Right kidney (tissue), 1 donor: ENCODE measurements around the gene ZNF423.

ENCODE experiments used
- DNase-seq: peaks from one replicate; pipeline ENCODE4 v3.0.0-alpha.2; 2016

ZNF423 gene

DNA sequence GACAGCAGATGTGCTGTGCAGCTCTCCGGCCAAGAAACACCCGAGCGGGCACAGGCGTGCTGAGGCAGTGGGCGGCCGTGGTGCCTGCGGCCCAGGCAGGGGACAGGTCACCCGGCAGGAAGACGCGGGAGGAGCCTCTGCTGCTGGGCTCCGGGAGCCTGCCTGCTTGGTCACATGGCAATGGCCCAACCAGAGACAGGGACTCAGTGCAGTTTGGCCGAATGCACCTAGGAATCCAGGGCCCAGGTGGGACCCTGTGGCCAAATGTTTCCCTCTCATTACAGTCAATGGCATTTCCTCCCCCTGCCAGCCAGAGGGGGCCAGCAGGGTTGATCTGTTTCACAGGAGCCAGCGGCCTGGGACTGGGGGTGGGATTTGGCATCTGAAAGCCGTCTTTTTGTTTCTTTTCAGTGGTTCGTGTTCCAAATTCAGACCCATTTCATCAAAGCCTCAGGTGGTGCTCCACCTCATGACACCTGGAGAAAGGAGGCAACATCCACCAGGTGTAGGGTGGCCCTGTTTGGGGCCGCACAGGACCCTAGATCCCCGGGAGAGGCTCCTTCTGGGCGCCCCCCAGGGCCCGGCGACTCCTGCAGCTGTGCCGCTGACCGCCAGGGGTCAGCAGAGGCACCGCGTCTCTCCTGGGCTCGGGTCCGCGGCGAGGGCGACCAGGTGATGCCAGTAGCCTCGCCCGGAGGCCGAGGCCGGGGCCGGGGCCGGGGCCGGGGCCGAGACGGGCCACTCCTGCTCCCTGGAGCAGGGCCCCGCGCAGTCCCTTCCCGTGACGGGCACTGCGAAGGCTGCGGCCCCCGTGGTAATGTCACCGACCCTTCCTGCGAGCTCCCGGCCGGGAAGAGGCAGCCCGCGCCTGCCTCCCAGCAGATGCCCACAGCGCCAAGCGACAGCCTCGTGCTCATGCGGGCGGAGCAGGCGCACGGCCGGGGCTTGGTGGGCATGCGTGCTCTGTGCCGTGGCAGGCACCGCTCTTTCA lies 363.8 kb downstream of the ZNF423 start:
- peak; percentile 87 for DNase-seq

DNA sequence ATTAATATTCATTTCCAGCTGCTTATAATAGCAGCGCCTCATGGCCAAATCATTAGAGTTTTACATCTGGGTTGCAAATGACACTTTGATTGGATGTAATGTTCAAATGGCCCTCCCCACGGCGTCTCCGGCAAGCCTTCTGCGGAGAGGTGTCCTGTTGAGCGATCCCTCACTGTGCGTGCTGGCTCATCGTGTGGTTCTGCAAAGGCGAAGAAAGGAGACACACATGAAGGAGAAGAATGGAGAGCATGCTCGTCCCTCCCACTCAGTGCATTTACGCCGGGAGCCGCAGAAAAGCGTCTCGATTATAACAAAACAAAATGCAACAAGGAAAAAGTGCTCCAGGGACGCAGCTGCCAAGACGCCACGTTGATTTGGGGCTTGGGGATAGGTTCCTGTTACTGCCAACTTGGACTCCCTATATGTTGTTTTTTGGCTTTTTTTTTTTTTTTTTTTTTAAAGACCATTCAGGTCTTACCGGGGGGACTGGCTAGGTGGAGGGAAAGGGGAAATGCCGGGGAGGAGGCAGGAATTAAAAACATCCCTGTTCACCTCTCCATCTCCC lies 364.7 kb downstream of the ZNF423 start:
- no peak for DNase-seq

DNA sequence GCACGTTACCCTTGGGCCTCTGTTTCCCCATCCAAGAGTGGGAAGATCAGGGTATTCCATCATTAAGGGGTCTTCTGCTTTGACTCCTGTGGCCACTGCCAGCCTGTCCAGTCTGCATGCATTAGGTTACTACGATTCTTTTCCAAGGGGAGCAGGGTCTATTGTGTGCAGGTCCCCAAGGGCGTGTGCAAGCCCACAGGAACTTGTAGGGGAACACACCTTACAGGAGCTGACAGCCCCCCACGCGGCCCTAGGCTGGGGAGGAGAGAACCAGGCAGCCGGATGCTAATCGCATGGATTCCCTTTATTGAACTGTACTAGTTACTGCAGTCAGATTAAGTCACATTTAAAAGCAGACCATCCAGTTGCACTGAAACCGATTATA lies 365.6 kb downstream of the ZNF423 start:
- DNase-seq, result no peak

DNA sequence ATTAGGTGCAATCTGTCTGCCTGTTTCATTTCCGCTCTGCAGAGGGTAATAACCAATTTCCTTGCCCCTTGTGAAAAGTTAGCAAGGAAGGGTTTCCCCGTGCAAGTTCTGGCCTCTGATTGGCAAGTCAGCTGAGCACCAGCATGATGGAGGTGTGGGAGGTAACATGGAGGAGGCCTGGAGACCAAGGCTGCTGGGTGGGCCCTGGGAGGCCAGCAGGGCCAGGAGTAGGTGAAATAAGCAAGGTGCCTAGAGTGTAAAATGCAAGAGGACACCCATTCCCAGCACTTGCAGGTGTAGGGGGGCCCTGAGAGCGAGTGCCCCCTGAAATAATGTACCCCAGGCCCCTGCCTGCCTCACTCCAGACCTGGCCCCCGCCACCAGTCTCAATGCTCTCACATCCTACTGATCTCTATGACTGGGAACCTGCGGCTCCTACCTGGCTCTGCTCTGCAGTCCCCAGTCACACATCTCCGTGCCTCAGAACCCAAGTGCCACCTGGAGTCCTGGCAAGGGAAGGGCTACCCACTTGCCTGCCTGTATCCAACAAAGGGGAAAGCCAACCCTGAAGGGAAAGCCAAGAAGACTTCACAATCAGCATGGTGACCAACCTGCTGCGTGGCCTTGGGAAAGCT lies 366.1 kb downstream of the ZNF423 start:
- DNase-seq, result no peak

DNA sequence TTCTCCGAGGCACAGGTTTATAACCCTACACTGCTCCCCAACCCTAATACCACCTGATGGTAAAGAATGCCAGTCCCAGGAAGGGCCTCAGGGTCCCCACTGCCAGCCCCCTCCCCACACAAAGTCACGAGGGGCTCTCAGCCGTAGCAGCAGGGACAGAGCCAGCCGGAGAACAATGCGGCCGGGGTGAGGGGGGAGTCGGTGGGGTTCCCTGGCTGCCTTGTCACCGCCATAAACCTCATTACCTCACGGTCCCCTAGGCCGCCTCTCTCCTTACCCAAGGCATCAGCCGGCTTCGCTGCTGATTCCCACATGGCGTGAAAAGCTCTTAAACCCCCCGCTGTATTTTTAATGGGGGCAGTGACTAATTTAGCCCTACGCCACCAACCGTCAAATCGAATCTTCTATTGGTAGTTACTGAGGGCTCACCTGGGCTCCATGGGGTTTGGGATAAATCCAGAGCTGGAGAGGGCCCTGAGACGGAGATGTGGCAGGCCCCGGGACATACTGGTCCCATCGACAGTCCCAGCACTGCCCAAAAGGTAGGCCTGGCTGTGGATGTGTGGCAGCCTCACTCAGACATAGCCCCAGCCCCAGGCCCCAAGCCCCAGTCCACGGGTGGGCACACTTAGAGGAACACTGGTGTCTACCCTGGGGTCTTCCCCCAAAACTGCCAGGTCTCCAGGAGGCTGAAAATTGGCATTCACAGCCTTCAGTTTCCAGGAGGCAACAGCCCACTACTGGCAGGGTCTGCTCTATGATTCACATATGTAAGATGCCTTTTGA lies 367.0 kb downstream of the ZNF423 start:
- no peak for DNase-seq

DNA sequence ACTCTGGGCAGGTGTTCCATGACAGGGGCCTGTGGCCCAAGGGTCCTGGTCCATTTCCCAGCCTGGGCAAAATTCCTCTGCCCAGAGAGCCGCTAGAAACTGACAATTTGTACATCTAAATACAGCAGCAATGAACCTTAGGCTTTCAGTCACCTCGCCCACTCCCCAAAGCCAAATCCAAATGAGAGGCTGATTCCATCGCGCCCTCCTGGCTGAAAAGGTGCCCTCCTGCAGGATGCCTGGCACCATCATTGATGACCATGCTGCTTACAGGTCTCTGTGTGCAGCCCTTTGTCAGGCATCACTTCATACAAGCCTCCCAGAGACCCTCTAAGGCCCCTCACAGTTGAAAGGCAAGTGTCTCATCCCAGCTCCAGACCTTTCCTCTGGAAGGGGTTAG lies 367.6 kb downstream of the ZNF423 start:
- no peak for DNase-seq

DNA sequence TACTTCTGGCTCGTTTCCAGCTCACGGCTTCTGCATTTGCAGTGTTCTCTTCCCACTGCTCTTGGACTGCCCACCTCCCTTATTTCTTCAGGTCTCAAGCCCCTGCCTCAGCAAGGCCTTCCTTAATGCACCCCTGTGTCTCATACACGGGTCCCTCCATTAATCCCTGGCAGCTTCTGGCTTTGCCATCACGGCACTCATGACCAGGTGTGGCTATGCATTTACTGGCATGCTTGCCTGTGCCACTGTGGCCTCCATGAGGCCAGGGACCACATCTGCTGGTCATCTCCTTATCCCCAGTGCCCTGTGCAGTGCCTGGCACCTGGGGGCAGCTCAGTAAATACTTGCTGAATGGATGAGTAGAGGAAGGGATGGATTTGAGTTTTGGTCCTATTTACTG lies 368.2 kb downstream of the ZNF423 start:
- DNase-seq, result no peak

DNA sequence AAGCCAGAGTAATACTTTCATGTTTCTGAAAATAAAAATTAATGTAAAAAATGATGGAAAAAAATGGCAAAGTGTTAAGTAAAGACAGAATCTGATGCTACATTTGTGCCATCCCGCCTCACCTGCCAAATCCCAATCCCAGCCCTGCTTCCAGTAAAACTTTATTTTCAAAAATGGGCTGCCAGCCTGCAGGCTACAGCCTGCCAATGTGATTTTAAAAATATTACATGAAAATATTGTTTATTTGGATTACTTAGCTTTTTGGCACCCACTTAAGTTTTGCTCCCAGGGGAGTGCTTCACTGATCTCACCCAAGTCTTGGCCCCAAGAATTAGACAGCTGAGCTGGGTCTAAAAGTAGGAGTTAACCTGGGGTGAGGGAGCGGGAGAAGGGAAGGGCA lies 369.5 kb downstream of the ZNF423 start:
- no peak for DNase-seq

DNA sequence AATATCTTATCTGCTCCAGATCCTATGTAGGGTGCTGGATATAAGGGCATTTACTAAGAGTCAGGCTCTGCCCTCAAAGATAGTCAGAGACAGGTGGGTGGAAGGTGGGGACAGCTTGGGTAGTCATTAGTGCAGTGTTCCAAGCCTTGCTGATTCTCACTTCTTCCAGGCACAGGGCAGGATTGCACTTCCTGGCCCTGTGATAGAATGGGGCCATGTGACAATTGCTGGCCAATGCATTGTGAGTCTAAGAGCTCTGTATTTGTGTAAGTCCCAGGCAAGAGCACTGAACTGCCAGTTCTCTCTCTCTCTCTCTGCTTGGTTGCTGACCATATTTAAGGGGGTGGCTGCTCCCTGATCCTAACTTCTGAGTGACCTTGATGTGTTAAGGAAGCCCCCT lies 370.2 kb downstream of the ZNF423 start:
- DNase-seq, result no peak

DNA sequence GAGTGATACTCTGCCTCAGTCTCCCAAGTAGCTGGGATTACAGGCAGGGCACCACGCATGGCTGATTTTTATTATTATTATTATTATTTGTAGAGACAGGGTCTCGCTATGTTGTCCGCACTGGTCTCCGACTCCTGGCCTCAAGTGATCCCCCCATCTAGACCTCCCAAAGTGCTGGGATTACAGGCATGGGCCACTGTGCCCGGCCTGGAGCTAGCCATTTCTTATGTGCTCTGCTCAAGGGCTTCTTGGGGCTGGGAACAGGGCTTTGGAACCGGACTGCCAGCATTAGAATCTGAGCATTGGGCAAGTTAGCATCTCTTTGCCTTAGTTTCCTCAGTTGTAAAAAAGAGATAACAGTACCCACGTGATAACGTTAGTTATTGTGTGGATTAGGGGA lies 371.0 kb downstream of the ZNF423 start:
- DNase-seq, result no peak

DNA sequence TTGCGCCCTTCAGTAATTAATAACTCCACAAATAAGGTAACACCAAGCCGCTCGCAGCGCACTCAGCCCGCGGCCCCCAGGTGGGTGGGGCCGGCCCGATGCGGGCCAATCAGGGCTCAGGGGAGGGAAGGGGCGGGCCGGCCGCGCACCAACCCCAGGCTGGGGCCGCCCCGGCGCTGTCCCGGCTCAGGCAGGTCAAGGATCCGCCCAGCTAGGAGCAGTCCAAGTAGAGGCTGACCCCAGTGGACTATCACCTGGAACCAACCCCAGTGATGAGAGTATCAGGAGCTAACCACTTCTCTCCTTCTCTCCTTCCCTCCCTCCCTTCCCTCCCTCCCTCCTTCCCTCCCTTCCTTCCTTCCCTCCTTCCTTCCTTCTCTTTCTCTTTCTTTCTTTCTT lies 371.5 kb downstream of the ZNF423 start:
- peak; percentile 66 for DNase-seq

DNA sequence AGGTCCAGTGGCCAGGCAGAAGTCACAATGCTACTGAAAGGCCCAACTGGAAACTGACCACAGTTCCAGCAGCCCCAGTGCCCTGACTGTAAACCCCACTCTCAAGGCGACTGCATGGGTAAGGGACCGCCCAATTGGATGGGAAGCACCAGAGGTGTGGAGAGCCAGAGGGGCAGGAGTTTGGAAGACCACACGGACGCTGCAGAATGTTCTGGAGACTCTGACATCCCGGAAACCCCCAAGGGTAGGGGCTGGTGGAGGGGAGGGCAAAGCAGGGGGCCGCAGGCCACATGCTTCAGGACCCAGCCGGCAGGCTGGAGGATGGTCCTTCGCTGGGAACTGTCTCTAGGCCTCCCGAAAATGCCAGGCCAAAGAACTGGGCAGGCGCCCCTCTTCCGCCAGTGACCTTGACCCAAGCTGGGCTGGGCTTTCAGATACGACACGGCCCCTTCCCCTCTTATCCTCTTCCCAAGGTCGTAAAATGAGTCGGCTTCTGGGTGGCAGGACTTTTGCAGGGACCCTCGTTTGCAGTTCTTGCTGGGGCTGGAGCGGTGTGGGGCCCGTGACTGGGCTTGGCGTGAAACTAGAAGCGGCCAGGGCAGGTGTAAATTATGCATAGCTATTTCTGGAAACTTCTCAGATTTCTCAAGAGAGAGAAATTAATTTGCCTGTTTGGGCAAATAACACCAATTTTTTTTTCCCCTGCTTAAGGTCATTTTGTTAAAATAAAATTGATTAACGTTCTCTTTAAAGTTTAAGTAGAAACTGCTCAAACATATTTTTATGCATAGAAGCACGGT lies 372.1 kb downstream of the ZNF423 start:
- DNase-seq, result no peak

DNA sequence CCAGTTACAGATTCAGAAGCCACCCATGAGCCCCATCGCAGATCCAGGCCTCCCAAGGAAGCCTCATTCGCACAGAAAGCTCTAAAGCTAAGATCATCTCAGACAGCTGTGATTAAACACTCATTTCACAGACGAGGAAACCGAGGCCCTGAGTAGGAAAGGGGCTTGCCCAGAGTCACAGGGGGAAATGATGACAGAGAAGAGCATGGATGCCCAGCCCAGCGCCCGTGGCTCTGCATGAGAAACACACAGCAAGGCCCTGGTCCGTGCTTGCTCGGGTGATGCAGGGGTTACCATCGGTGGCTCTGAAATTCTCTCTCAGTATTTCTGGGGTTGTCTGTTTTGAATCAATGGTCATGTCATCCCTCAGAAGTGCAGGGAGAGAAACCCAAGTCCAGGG lies 372.7 kb downstream of the ZNF423 start:
- DNase-seq, result no peak

DNA sequence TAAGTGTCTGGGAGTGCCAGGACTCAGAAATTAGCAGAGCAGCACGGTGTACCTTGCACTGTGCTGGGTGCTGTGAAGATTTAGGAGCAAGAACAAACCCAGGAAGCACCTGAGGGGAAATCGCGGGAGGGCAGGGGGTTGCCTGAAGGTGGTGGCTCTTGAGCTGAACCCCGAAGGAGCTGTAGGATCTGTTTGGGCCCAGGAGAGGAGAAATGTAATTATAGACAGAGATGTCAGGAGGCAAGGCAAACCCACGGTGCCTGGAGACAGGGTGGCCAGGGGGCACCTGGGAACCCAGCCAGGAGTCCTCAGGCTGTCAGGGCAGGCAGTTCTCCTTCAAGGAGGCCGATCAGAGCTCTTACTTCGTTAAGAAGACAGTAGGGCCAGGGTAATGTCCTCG lies 373.2 kb downstream of the ZNF423 start:
- DNase-seq, result no peak

DNA sequence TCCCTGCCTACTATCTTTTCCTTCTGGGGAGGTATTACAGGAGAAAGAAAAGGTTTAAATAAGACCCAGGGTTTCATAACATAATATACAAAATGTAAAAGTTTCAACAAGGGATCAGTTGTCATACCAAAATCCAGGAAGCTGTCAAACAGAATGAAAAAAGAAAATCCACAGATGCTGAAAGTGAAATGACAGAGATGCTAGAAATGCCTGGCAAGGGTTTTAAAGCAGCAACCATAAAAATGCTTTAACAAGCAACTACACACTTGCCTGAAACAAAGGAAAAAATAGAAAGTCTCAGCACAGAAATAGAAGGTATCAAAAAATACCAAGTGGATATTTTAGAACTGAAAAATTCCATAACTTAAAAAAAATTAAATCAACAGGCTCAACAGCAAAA lies 377.3 kb downstream of the ZNF423 start:
- DNase-seq, result no peak

DNA sequence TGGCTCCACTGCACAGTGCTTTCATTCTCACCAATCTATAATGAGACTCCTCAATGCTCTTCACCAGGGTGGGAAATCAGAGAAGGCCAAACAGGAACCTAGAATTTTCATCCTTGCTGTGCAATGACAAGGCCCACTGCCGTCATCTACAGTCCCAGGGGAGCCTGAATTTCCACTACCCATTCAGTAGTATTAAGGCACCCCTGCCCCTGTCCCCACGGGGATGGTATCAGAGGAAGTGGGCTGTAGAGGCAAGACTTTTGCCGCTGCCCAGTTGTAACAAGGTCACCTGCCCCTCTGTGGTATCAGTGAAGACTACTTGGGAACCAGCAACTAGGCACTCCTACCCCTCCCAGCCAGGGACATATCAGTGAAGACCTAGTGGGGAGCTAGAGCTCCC lies 377.8 kb downstream of the ZNF423 start:
- DNase-seq, result no peak

DNA sequence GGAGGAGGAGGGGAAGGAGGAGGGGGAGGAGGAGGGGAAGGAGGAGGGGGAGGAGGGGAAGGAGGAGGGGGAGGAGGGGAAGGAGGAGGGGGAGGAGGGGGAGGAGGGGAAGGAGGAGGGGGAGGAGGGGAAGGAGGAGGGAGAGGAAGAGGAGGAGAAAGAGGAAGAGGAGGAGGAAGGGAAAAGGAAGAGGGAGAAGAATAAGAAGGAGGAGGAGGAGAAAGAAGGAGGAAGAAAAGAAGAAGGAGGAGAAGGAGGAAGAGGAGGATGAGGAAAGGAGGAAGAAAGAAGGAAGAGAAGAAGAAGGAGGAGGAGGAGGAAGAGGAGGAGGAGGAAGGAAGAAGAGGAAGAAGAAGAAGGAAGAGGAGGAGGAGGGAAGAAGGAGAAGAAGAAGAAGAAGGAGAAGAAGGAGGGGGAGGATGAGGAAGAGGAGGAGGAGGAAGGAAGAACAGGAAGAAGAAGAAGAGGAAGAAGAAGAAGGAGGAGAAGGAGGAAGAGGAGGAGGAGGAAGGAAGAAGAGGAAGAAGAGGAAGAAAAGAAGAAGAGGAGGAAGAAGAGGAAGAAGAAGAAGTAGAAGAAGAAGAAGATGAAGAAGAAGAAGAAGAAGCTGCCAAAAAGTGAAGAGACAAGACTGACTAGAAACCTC lies 378.5 kb downstream of the ZNF423 start:
- no peak for DNase-seq

DNA sequence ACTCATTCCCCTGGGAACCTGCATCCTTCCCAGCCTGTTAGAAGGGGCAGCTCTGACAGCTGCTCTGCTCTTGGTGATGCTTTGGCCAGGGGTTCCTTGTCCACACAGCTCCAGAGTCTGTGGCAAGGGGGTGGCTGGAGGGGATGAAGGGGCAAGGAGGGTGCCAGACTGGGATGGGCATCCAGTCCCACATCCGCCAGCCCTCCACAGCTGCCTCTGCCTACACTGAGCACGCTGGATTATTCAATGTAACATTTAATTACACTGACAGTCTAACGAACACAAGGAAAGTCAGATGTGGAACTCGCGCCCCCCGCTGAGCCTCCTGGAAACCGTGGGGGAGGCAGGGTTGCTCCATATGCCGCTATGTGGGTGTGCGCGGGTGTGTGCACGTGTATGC lies 381.2 kb downstream of the ZNF423 start:
- DNase-seq, result no peak

DNA sequence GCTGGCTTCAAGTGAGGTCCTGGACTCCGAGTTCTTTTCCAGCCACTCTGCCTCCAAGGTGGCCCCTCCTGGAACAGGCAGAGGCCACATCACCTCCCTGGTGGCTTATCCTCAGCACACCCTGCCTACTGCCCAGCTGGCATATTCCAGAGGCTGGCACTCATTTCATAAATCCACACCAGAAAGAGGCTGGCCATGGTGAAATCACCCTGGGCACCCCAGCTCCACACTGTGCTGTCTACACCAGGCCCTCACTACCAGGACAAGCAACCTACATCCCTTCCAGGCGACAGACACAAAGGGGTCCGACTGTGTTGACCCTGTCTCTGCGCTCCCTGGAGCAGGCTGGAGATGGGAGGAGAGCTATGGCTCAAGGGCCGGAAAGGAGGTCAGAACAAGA lies 382.1 kb downstream of the ZNF423 start:
- DNase-seq, result no peak

DNA sequence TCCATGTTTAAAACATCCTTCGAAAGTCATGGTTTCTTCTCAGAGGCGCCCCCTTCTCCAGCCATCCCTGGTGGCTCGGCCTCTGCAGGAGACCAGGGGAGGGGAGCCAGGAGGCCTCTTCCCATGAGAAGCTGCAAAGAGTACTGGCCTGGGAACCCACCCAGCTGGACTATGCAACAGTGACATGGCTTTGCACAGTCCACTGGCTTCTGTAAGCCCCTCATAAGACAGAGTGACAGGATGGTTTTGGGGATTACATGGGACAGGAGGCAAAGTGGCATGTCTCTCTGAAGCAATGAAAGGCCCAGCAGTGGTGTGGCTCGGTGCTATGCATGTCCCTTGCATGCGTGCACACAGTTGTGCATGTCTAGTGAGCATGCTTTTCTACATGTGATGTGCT lies 382.8 kb downstream of the ZNF423 start:
- DNase-seq, result no peak

DNA sequence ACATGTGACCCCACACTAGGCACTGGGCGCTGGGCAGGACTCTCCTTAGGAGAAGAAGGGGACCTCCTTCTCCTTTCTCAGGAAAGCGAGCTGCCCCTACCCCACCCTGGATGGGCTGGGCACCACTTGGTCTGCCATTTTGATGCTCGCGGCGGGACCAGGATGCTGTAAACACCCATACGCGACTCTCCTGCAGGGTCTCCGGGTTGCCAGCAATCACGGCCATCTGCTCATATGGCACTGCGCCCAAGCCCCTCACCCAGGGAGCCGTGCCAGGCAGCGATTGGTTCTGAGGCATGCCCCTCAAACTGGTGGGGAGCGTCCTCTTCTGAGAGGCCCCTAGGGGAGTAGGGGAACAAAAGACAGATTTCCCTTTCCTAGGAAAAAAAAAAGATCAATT lies 383.3 kb downstream of the ZNF423 start:
- no peak for DNase-seq
